Activated T-cell treated with anti-CD3 and anti-CD28 coated beads, Interleukin-2, amount 50 U/mL, for 4 hours (primary cell): ENCODE results near the gene NET1. TPM values are rescaled to one million over a fixed set of nuclear protein-coding genes. Genes with fewer than 3 reads are reported as not detected.

Experiments
- ATAC-seq, 2 donors: fragments of 200-7000 bp; cut with Tn5 transposase; one replicate each; pipeline ENCODE4 v1.10.0; 2021
- DNase-seq: peaks from one replicate; pipeline ENCODE4 v3.0.0-alpha.2; 2020
- H3K27me3 Mint-ChIP-seq: one replicate; pipeline ENCODE4 v1.8.0; 2021; ENCODE audit warnings: low read depth, mixed read lengths
- H3K36me3 Mint-ChIP-seq: one replicate; pipeline ENCODE4 v1.8.0; 2022; ENCODE audit warnings: mixed read lengths; ENCODE audit not compliant: insufficient read depth
- H3K4me1 Mint-ChIP-seq: one replicate; pipeline ENCODE4 v1.8.0; 2021; ENCODE audit warnings: low read depth, mixed read lengths
- H3K4me3 Mint-ChIP-seq: one replicate; pipeline ENCODE4 v1.8.0; 2021; ENCODE audit warnings: mild to moderate bottlenecking, moderate library complexity, mixed read lengths
- H3K9me3 Mint-ChIP-seq: one replicate; pipeline ENCODE4 v1.8.0; 2021; ENCODE audit warnings: mixed read lengths
- total RNA-seq, 3 donors: library from RNA; stranded (reverse); gene quantifications; one replicate each; pipeline ENCODE4 v1.2.1, GENCODE V29; 2021

NET1 gene
- total RNA-seq, 3 donors from 2014 or later, result 12.7 to 35.4 (median 17.6) TPM

- H3K27me3 Mint-ChIP-seq, result peaks cover 13% of the 10 kb centered on the region
- H3K4me3 Mint-ChIP-seq, result no peak overlapping the region
- no peaks in the 10 kb centered on the region for H3K36me3 Mint-ChIP-seq
- ATAC-seq (no peak), DNase-seq (no peak)
- H3K4me1 Mint-ChIP-seq, result peaks cover 4% of the 10 kb centered on the region
- no peaks in the 10 kb centered on the region for H3K9me3 Mint-ChIP-seq
Observed at GRCh38 chr10:5508161-5508604, 95.8 kb downstream of the NET1 start.

Other genes starting within 250 kb of the NET1 start
- gene AKR1C8, start 227.4 kb upstream of the NET1 start, total RNA-seq, result not detected
- gene AKR1C4, start 215.7 kb upstream of the NET1 start, total RNA-seq, result under 1 TPM in 1 of 3 donors, not detected in 2; 0.15 TPM
- not detected for gene UCN3, start 47.6 kb upstream of the NET1 start, total RNA-seq
- gene TUBAL3, start 7.7 kb upstream of the NET1 start, total RNA-seq, result not detected
- gene CALML5, start 87.0 kb downstream of the NET1 start, total RNA-seq, result not detected
- not detected for gene CALML3, start 112.4 kb downstream of the NET1 start, total RNA-seq